ENCODE results near the gene DHRSX. TPM values are rescaled to one million over a fixed set of nuclear protein-coding genes. Genes with fewer than 3 reads are reported as not detected.

Gene DHRSX
- total and polyA plus RNA-seq, 2 of the 8 experiments (the other 6 are each of a cell fraction or from before 2014, with no cell fraction given), result 35.1 to 43.4 TPM

DNA sequence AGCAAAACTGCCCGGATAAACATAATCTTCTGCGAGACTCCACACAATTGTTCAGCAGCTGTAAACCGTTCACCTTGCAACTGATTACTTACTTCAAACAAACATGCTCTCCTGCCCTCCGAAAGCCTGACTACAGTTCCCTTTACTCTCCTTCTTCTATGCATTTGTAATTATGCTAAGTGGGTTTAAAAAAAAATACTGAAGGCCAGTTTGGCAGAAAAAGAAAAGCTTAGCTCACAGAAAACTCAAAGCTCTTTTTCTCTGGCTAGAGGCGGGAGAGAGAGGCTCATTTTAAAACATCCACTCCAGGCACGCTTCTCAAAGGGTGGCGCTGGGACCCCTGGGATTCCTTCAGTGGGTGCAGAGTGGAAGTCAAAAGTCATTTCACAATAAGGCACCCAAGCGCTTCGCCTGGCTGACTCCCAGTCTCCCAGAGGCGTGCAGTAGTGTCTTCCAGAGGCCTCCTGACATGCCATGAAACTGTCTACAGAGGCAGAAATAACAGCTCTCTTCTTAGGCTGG is 1.9 kb downstream of the DHRSX start (continued):
- TF ChIP-seq CHD7 (IDR thresholded peaks at IDR 0.05; ENCODE audit: insufficient replicate concordance, low read length) (peak; percentile 38), TBP (IDR thresholded peaks at IDR 0.05; ENCODE audit: low read depth, low read length) (no peak), E2F6 (IDR thresholded peaks at IDR 0.05) (no peak)
